HG02588 (cell line): ENCODE data around the gene KDR.

Experiments
- ATAC-seq: cut with Tn5 transposase; IDR thresholded peaks from one replicate; pipeline ENCODE4 v1.9.1; 2021; ENCODE audit warnings: mild to moderate bottlenecking, moderate library complexity; ENCODE audit not compliant: unreplicated experiment

Gene KDR

GRCh38 chr4:55125087-55125721 lies at the start of gene KDR:
Gene KDR (minus strand): TSS chr4:55125595. CDS start chr4:55125293, 302 bp downstream.
- ATAC-seq, result no peak

- no peak for ATAC-seq
Observed at GRCh38 chr4:55173580-55173979, 48.2 kb upstream of the KDR start.

GRCh38 chr4:55172694-55173287 lies 47.4 kb upstream of the KDR start:
- no peak for ATAC-seq

GRCh38 chr4:55170462-55170861 lies 45.1 kb upstream of the KDR start:
- no peak for ATAC-seq

- no peak for ATAC-seq
Observed at GRCh38 chr4:55169352-55169961, 44.1 kb upstream of the KDR start.

- no peak for ATAC-seq
Observed at GRCh38 chr4:55162396-55162795, 37.0 kb upstream of the KDR start.

- no peak for ATAC-seq
Observed at GRCh38 chr4:55161739-55162138, 36.3 kb upstream of the KDR start.

- no peak for ATAC-seq
Observed at GRCh38 chr4:55159851-55160250, 34.5 kb upstream of the KDR start.

- no peak for ATAC-seq
Observed at GRCh38 chr4:55158957-55159356, 33.6 kb upstream of the KDR start.

- ATAC-seq, result no peak
Observed at GRCh38 chr4:55157559-55158277, 32.3 kb upstream of the KDR start.

GRCh38 chr4:55154933-55155332 lies 29.5 kb upstream of the KDR start:
- ATAC-seq, result no peak

- no peak for ATAC-seq
Observed at GRCh38 chr4:55154290-55154880, 29.0 kb upstream of the KDR start.

- no peak for ATAC-seq
Observed at GRCh38 chr4:55143858-55144257, 18.5 kb upstream of the KDR start.

- ATAC-seq, result no peak
Observed at GRCh38 chr4:55138367-55138766, 13.0 kb upstream of the KDR start.

GRCh38 chr4:55136634-55137033 lies 11.2 kb upstream of the KDR start:
- ATAC-seq, result no peak

- no peak for ATAC-seq
Observed at GRCh38 chr4:55133951-55134350, 8.6 kb upstream of the KDR start.

GRCh38 chr4:55132775-55133174 lies 7.4 kb upstream of the KDR start:
- ATAC-seq, result no peak

- no peak for ATAC-seq
Observed at GRCh38 chr4:55127521-55127920, 2.1 kb upstream of the KDR start.

GRCh38 chr4:55127053-55127452 lies 1.7 kb upstream of the KDR start:
- ATAC-seq, result no peak

GRCh38 chr4:55125763-55126541 lies 557 bp upstream of the KDR start:
- no peak for ATAC-seq
